HG03558 (cell line): Measurements from ENCODE around the gene FGF10.

ENCODE experiments used
- ATAC-seq: cut with Tn5 transposase; IDR thresholded peaks from one replicate; pipeline ENCODE4 v1.9.1; 2021; ENCODE audit warnings: moderate number of reproducible peaks; ENCODE audit not compliant: unreplicated experiment; ENCODE audit errors: extremely low read depth

Gene FGF10

GRCh38 chr5:44389090-44389822 lies at the start of gene FGF10:
Gene FGF10 (minus strand): TSS chr5:44389420. CDS start chr5:44388682, 738 bp downstream.
- no peak for ATAC-seq

- no peak for ATAC-seq
Observed at GRCh38 chr5:44426944-44427343, 37.7 kb upstream of the FGF10 start.

GRCh38 chr5:44412286-44412685 lies 23.1 kb upstream of the FGF10 start:
- ATAC-seq = no peak

GRCh38 chr5:44402084-44402483 lies 12.9 kb upstream of the FGF10 start:
- no peak for ATAC-seq

GRCh38 chr5:44401611-44402010 lies 12.4 kb upstream of the FGF10 start:
- no peak for ATAC-seq

- ATAC-seq = no peak
Observed at GRCh38 chr5:44398382-44398781, 9.2 kb upstream of the FGF10 start.

GRCh38 chr5:44396312-44396711 lies 7.1 kb upstream of the FGF10 start:
- ATAC-seq = no peak

- no peak for ATAC-seq
Observed at GRCh38 chr5:44390351-44390750, 1.1 kb upstream of the FGF10 start.

GRCh38 chr5:44389823-44390143 lies 563 bp upstream of the FGF10 start:
- ATAC-seq = no peak

- no peak for ATAC-seq
Observed at GRCh38 chr5:44388321-44389089, 715 bp downstream of the FGF10 start.

- no peak for ATAC-seq
Observed at GRCh38 chr5:44387921-44388320, 1.3 kb downstream of the FGF10 start.

GRCh38 chr5:44387406-44387805 lies 1.8 kb downstream of the FGF10 start:
- no peak for ATAC-seq

GRCh38 chr5:44385291-44385900 lies 3.8 kb downstream of the FGF10 start:
- ATAC-seq = no peak

- no peak for ATAC-seq
Observed at GRCh38 chr5:44384816-44385215, 4.4 kb downstream of the FGF10 start.

GRCh38 chr5:44382894-44383293 lies 6.3 kb downstream of the FGF10 start:
- no peak for ATAC-seq

- ATAC-seq = no peak
Observed at GRCh38 chr5:44377057-44377456, 12.2 kb downstream of the FGF10 start.

GRCh38 chr5:44372028-44372427 lies 17.2 kb downstream of the FGF10 start:
- no peak for ATAC-seq

GRCh38 chr5:44367203-44367602 lies 22.0 kb downstream of the FGF10 start:
- no peak for ATAC-seq

GRCh38 chr5:44365345-44365744 lies 23.9 kb downstream of the FGF10 start:
- no peak for ATAC-seq

GRCh38 chr5:44364097-44364496 lies 25.1 kb downstream of the FGF10 start:
- ATAC-seq = no peak

GRCh38 chr5:44361342-44362001 lies 27.7 kb downstream of the FGF10 start:
- ATAC-seq = no peak
